ENCODE data around the gene ANK3.

GRCh38 chr10:60409202-60409601 lies 19.5 kb upstream of the ANK3 start:
- no peak for TF ChIP-seq CEBPB (IDR thresholded peaks at IDR 0.05; ENCODE audit: low read depth)
- no peak for TF ChIP-seq POLR2AphosphoS5 (IDR thresholded peaks at IDR 0.05; ENCODE audit: low read depth, low read length)
- no peak for TF ChIP-seq MAX (IDR thresholded peaks at IDR 0.05)
- no peak for TF ChIP-seq POLR2A (IDR thresholded peaks at IDR 0.05; ENCODE audit: borderline replicate concordance, extremely low read depth, insufficient read depth, insufficient read length)
- no peak for TF ChIP-seq CTCF (IDR thresholded peaks at IDR 0.05 in 2 of 3, conservative IDR thresholded peaks at IDR 0.05 in 1 of 3; ENCODE audit: borderline replicate concordance in 1 of 3, insufficient read depth in 1 of 3, low read depth in 2 of 3, low read length in 2 of 3)
- TF ChIP-seq EZH2 (IDR thresholded peaks at IDR 0.05): no peak
- no peak for TF ChIP-seq RAD21 (IDR thresholded peaks at IDR 0.05; ENCODE audit: low read depth)
- no peak for TF ChIP-seq YY1 (IDR thresholded peaks at IDR 0.05; ENCODE audit: extremely low read depth, insufficient replicate concordance, low read depth, low read length)
- TF ChIP-seq REST (IDR thresholded peaks at IDR 0.05; ENCODE audit: low read depth): no peak
- no peak for TF ChIP-seq ZFX (IDR thresholded peaks at IDR 0.05)
- TF ChIP-seq EGR1 (IDR thresholded peaks at IDR 0.05; ENCODE audit: low read depth): no peak
